NT2/D1 (cell line): Measurements from ENCODE around the gene PIP5K1C.

ENCODE experiments used
- SUZ12 ChIP-seq: IDR thresholded peaks from 2 replicates; pipeline ENCODE4 v1.6.1; 2011; ENCODE audit not compliant: insufficient read length, insufficient read depth; ENCODE audit errors: extremely low read depth
- YY1 ChIP-seq: IDR thresholded peaks from 2 replicates; pipeline ENCODE4 v1.6.1; 2011; ENCODE audit not compliant: insufficient read length, insufficient read depth
- ZNF274 ChIP-seq: IDR thresholded peaks from 2 replicates; pipeline ENCODE4 v1.6.1; 2011; ENCODE audit warnings: mild to moderate bottlenecking, low read depth, low read length

GRCh38 chr19:3691372-3691716, 8.9 kb downstream of the PIP5K1C start:
- TF ChIP-seq SUZ12 (no peak), YY1 (no peak), ZNF274 (no peak)
